BJ (cell line): Measurements from ENCODE around the gene KNTC1. TPM values are rescaled to one million over a fixed set of nuclear protein-coding genes. Genes with fewer than 3 reads are reported as not detected.
"Not testable (repeated sequence)": the region's sequence is repeated elsewhere in the genome, so short reads cannot be mapped to it uniquely, and the experiment has no call there.

Experiments
- CTCF ChIA-PET: fragments of 350-600 bp; formaldehyde crosslinking; extraction: SDS; loops from one replicate; lab custom pipeline; 2021; ENCODE audit warnings: antibody characterized with exemption, inconsistent platforms; lab: Yijun Ruan, JAX
- POLR2A ChIA-PET: fragments of 300-600 bp; sonication (Branson Sonifier 250); formaldehyde crosslinking; extraction: SDS; loops from one replicate; lab custom pipeline; 2021; ENCODE audit warnings: antibody characterized with exemption; lab: Charles Lee
- DNase-seq: peaks from one replicate; pipeline ENCODE4 v3.0.0-alpha.2; 2011; ENCODE audit warnings: low read depth
- H3K27me3 ChIP-seq: 2 replicates; pipeline ENCODE4 v1.6.0; 2011; ENCODE audit warnings: low read length; ENCODE audit not compliant: control insufficient read depth, insufficient read depth
- H3K36me3 ChIP-seq: 2 replicates; pipeline ENCODE4 v1.5.1; 2011; ENCODE audit warnings: low read length; ENCODE audit not compliant: control insufficient read depth, insufficient read depth
- H3K4me3 ChIP-seq: 2 replicates; pipeline ENCODE4 v1.5.1; 2011; ENCODE audit warnings: low read depth, mild to moderate bottlenecking, control low read depth, low read length
- CTCF ChIP-seq: IDR thresholded peaks from 2 replicates; pipeline ENCODE4 v1.5.1; 2011; ENCODE audit warnings: low read depth, mild to moderate bottlenecking, control low read depth, inconsistent platforms, low read length, moderate library complexity; ENCODE audit not compliant: insufficient read depth
- polyA plus RNA-seq: library from polyadenylated mRNA; depleted of rRNA; stranded (reverse); fragments of >200 nt; gene quantifications from 2 replicates; pipeline ENCODE4 v1.2.3, GENCODE V29; 2011

Gene KNTC1
- polyA plus RNA-seq, 1 experiment, result 12.5 TPM

GRCh38 chr12:122560138-122560537 lies 33.1 kb downstream of the KNTC1 start:
- no peaks in the 10 kb centered on the region for H3K27me3 ChIP-seq
- H3K36me3 ChIP-seq, result no peaks in the 10 kb centered on the region
- ChIA-PET POLR2A (no interaction called here), CTCF (no interaction called here)
- H3K4me3 ChIP-seq, result no peak overlapping the region
- no peak for DNase-seq
- no peak for TF ChIP-seq CTCF

- TF ChIP-seq CTCF, result no peak
- ChIA-PET CTCF (no interaction called here), POLR2A (no interaction called here)
- H3K36me3 ChIP-seq, result no peaks in the 10 kb centered on the region
- H3K27me3 ChIP-seq, result no peaks in the 10 kb centered on the region
- no peak overlapping the region for H3K4me3 ChIP-seq
- DNase-seq, result no peak
Measured at GRCh38 chr12:122563361-122563760, 36.3 kb downstream of the KNTC1 start.

GRCh38 chr12:122566816-122567215 lies 39.8 kb downstream of the KNTC1 start:
- POLR2A ChIA-PET, H3K27me3 ChIP-seq, DNase-seq, H3K4me3 ChIP-seq, H3K36me3 ChIP-seq: not testable (repeated sequence)
- CTCF ChIA-PET, result interaction anchor here (0.7 kb wide), 1 partner anchor 70 kb away, joined by 3 read pairs; no protein-coding TSS in a partner anchor

- no peaks in the 10 kb centered on the region for H3K36me3 ChIP-seq
- no peak for DNase-seq
- H3K27me3 ChIP-seq, result no peaks in the 10 kb centered on the region
- H3K4me3 ChIP-seq, result no peak overlapping the region
- ChIA-PET CTCF (interaction anchor here (1.3 kb wide), 1 partner anchor 34 kb away, joined by 6 read pairs; no protein-coding TSS in a partner anchor), POLR2A (no interaction called here)
- TF ChIP-seq CTCF, result no peak
Measured at GRCh38 chr12:122569288-122569687, 42.2 kb downstream of the KNTC1 start.

- DNase-seq, result peak; percentile 10
- H3K4me3 ChIP-seq, H3K27me3 ChIP-seq, POLR2A ChIA-PET, H3K36me3 ChIP-seq, CTCF ChIA-PET: not testable (repeated sequence)
Measured at GRCh38 chr12:122570006-122570405, 43.0 kb downstream of the KNTC1 start.

GRCh38 chr12:122571821-122572220 lies 44.8 kb downstream of the KNTC1 start:
- POLR2A ChIA-PET, result no interaction called here
- DNase-seq, result no peak
- no peak for TF ChIP-seq CTCF
- CTCF ChIA-PET, result no interaction called here
- Histone ChIP-seq H3K27me3 (no peaks in the 10 kb centered on the region), H3K4me3 (no peak overlapping the region), H3K36me3 (peaks cover 3% of the 10 kb centered on the region)

GRCh38 chr12:122583294-122583693 lies 56.2 kb downstream of the KNTC1 start:
- DNase-seq, POLR2A ChIA-PET, H3K36me3 ChIP-seq, H3K4me3 ChIP-seq, CTCF ChIA-PET, H3K27me3 ChIP-seq: not testable (repeated sequence)
